Panc1 (cell line): Measurements from ENCODE around the gene LVRN. TPM values are rescaled to one million over a fixed set of nuclear protein-coding genes. Genes with fewer than 3 reads are reported as not detected.

Experiments used
- ATAC-seq: fragments of 200-7000 bp; cut with Tn5 transposase; 2 replicates; pipeline ENCODE4 v1.9.1; 2020; ENCODE audit warnings: mild to moderate bottlenecking, moderate library complexity
- BruUV-seq: library from RNA; stranded (reverse); fragments of 400-500 nt; replicated peaks from 2 replicates; lab custom pipeline; 2021; lab: Mats Ljungman, UMichigan
- CTCF ChIA-PET: fragments of 300-600 bp; sonication (Branson Sonifier 250); formaldehyde crosslinking; loops from one replicate; lab custom pipeline; 2022; ENCODE audit warnings: antibody characterized with exemption; lab: Charles Lee
- POLR2A ChIA-PET: fragments of 300-600 bp; sonication (Branson Sonifier 250); formaldehyde crosslinking; loops from one replicate; lab custom pipeline; 2022; ENCODE audit warnings: antibody characterized with exemption; lab: Charles Lee
- DNase-seq: peaks from one replicate; pipeline ENCODE4 v3.0.0-alpha.2; 2010; ENCODE audit warnings: low read depth, low spot score
- H3K27ac ChIP-seq: 2 replicates; pipeline ENCODE4 v1.5.1; 2011; ENCODE audit warnings: mild to moderate bottlenecking, low read length, inconsistent platforms
- H3K27me3 ChIP-seq: fragments of 200-500 bp; sonication (Bioruptor generic); 2 replicates; pipeline ENCODE4 v1.6.0; 2014; ENCODE audit warnings: low read length, inconsistent platforms; ENCODE audit not compliant: control insufficient read depth, insufficient read depth
- H3K36me3 ChIP-seq: fragments of 200-500 bp; sonication (Bioruptor generic); 2 replicates; pipeline ENCODE4 v1.5.1; 2014; ENCODE audit warnings: inconsistent platforms, mild to moderate bottlenecking, low read length, moderate library complexity; ENCODE audit not compliant: control insufficient read depth, insufficient read depth
- H3K4me1 ChIP-seq: 2 replicates; pipeline ENCODE4 v1.5.1; 2011; ENCODE audit warnings: inconsistent platforms, mild to moderate bottlenecking, low read length, moderate library complexity; ENCODE audit not compliant: control insufficient read depth, insufficient read depth
- H3K4me3 ChIP-seq, 2 experiments: 2 replicates each; pipeline ENCODE4 v1.5.1; 2011 to 2012; ENCODE audit warnings: low read depth in 2 of 2, low read length in 2 of 2, mild to moderate bottlenecking in 2 of 2, inconsistent platforms in 1 of 2, moderate library complexity in 1 of 2
- H3K9me3 ChIP-seq: fragments of 200-500 bp; sonication (Bioruptor generic); 2 replicates; pipeline ENCODE4 v1.5.1; 2014; ENCODE audit warnings: low read depth, mild to moderate bottlenecking, inconsistent platforms, low read length, moderate library complexity; ENCODE audit not compliant: control insufficient read depth, insufficient read depth
- CTCF ChIP-seq: fragments of 450-650 bp; IDR thresholded peaks from 2 replicates; pipeline ENCODE4 v1.5.1; 2017; ENCODE audit warnings: mild to moderate bottlenecking
- POLR2AphosphoS5 ChIP-seq: IDR thresholded peaks from 2 replicates; pipeline ENCODE4 v1.6.1; 2012; ENCODE audit warnings: mild to moderate bottlenecking, low read depth, low read length, moderate library complexity
- SIN3A ChIP-seq: IDR thresholded peaks from 2 replicates; pipeline ENCODE4 v1.6.1; 2012; ENCODE audit warnings: low read depth, mild to moderate bottlenecking, low read length, moderate library complexity, borderline replicate concordance; ENCODE audit not compliant: insufficient read depth
- TCF7L2 ChIP-seq: IDR thresholded peaks from 2 replicates; pipeline ENCODE4 v1.6.1; 2011; ENCODE audit warnings: mild to moderate bottlenecking, low read depth, low read length, inconsistent platforms
- in situ Hi-C: cut with HindIII; loops from 2 replicates; pipeline ENCODE4 v1.10.0; 2016; ENCODE audit warnings: low sequenced_read_pairs, low pct_unique_long_range_greater_than_20kb
- intact Hi-C: fragments of 100-400 bp; cut with micrococcal nuclease; formaldehyde crosslinking; loops from one replicate; pipeline ENCODE4 v1.10.0; 2022; ENCODE audit not compliant: unreplicated experiment
- total RNA-seq: library from RNA; stranded (reverse); gene quantifications from one replicate; pipeline ENCODE4 v1.2.1, GENCODE V29; 2021; ENCODE audit not compliant: unreplicated experiment
- TF ChIP-seq, protein P1 (sequence below), 2 experiments: IDR thresholded peaks; 2 replicates each; pipeline ENCODE4 v1.6.1; 2011 to 2012; ENCODE audit warnings: low read depth in 2 of 2, control low read depth in 1 of 2, low read length in 1 of 2, mild to moderate bottlenecking in 1 of 2, moderate library complexity in 1 of 2; ENCODE audit not compliant: insufficient read depth in 1 of 2

Gene LVRN
- total RNA-seq, 1 experiment from 2014 or later: 0.08 TPM

DNA sequence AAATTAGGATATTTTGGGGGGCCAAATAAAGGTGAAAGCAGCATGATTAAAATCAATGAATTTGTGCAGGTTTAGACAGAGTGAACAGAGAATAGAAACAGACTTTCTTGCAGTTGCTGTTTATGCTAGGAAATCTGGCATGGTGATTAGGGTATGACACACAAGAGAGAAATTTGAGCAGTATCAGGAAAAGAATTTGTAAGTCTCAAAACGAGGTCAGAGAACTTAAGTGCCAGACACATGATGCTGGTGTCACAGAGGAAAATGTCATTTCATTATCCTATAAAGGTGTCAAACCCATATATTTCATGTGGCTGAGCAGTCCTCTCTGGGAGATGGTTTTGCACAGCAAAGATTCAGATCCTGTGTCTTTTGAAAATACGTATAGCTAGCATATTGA, 15.7 kb downstream of the LVRN start:
- Histone ChIP-seq H3K27me3 (no peaks in the 10 kb centered on the region), H3K4me1 (no peaks in the 10 kb centered on the region), H3K4me3 (no peak overlapping the region), H3K9me3 (no peaks in the 10 kb centered on the region), H3K36me3 (no peaks in the 10 kb centered on the region), H3K27ac (no peak overlapping the region)
- ATAC-seq (no peak), DNase-seq (no peak)
- TF ChIP-seq CTCF (no peak), SIN3A (no peak), TCF7L2 (no peak), POLR2AphosphoS5 (no peak)
- TF ChIP-seq, protein P1, sequence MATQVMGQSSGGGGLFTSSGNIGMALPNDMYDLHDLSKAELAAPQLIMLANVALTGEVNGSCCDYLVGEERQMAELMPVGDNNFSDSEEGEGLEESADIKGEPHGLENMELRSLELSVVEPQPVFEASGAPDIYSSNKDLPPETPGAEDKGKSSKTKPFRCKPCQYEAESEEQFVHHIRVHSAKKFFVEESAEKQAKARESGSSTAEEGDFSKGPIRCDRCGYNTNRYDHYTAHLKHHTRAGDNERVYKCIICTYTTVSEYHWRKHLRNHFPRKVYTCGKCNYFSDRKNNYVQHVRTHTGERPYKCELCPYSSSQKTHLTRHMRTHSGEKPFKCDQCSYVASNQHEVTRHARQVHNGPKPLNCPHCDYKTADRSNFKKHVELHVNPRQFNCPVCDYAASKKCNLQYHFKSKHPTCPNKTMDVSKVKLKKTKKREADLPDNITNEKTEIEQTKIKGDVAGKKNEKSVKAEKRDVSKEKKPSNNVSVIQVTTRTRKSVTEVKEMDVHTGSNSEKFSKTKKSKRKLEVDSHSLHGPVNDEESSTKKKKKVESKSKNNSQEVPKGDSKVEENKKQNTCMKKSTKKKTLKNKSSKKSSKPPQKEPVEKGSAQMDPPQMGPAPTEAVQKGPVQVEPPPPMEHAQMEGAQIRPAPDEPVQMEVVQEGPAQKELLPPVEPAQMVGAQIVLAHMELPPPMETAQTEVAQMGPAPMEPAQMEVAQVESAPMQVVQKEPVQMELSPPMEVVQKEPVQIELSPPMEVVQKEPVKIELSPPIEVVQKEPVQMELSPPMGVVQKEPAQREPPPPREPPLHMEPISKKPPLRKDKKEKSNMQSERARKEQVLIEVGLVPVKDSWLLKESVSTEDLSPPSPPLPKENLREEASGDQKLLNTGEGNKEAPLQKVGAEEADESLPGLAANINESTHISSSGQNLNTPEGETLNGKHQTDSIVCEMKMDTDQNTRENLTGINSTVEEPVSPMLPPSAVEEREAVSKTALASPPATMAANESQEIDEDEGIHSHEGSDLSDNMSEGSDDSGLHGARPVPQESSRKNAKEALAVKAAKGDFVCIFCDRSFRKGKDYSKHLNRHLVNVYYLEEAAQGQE (IDR thresholded peaks at IDR 0.05; ENCODE audit: insufficient read depth in 1 of 2, low read depth in 2 of 2, low read length in 1 of 2): no peak
- intact Hi-C loops (no loop called here), in situ Hi-C loops (no loop called here)
- ChIA-PET POLR2A (no interaction called here), CTCF (no interaction called here)
- no TSS peak for BruUV-seq

GRCh38 chr5:115978779-115979178, 16.5 kb downstream of the LVRN start:
- ATAC-seq (no peak), DNase-seq (no peak)
- intact Hi-C loops (no loop called here), in situ Hi-C loops (no loop called here)
- Histone ChIP-seq H3K27ac (no peak overlapping the region), H3K4me1 (no peaks in the 10 kb centered on the region), H3K9me3 (no peaks in the 10 kb centered on the region), H3K27me3 (no peaks in the 10 kb centered on the region), H3K36me3 (no peaks in the 10 kb centered on the region), H3K4me3 (no peak overlapping the region)
- TF ChIP-seq SIN3A: no peak
- no peak for TF ChIP-seq POLR2AphosphoS5
- TF ChIP-seq TCF7L2: no peak
- no peak for TF ChIP-seq CTCF
- TF ChIP-seq, protein P1 (IDR thresholded peaks at IDR 0.05; ENCODE audit: insufficient read depth in 1 of 2, low read depth in 2 of 2, low read length in 1 of 2): no peak
- ChIA-PET CTCF (no interaction called here), POLR2A (no interaction called here)
- BruUV-seq: no TSS peak
